UCSD-AML1 (cell line): ENCODE data around the gene PLAAT5.
"Not testable (repeated sequence)": the region's sequence is repeated elsewhere in the genome, so short reads cannot be mapped to it uniquely, and the experiment has no call there.

ENCODE experiments used
- DNase-seq: peaks from one replicate; lab custom pipeline; 2025; ENCODE audit not compliant: unreplicated experiment; lab: John Stamatoyannopoulos, UW

The PLAAT5 gene

DNA sequence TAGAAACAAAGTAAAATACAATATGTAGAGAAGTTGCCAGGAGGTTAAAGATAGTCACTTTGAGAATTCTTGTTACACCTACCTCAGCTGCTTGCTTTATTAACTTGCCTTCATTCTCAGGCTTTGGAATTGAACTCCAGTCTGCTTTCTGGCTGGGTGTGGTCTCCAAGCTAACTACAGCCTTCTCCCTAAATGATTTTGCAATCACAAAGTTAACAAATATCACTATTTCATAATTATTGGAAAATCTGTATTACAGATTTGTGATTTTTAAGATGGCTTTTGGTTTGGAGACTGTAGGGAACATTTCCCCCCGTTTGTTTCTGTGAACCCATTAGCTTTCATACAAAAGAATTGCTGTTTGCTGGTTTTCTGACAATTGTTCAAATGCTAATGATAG, 2.2 kb downstream of the PLAAT5 start:
- no peak for DNase-seq

DNA sequence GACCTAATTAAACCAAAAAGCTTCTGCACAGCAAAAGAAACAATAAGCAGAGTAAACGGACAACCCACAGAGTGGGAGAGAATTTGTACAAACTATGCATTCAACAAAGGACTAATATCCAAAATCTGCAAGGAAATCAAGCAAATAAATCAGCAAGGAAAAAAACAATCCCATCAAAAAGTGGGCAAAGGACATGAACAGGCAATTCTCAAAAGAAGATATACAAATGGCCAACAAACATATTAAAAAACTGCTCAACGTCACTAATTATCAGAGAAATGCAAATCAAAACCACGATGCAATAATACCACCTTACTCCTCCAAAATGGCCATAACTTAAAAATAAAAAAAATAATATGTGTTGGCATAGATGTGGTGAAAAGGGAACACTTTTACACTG, 5.2 kb downstream of the PLAAT5 start:
- DNase-seq = no peak

DNA sequence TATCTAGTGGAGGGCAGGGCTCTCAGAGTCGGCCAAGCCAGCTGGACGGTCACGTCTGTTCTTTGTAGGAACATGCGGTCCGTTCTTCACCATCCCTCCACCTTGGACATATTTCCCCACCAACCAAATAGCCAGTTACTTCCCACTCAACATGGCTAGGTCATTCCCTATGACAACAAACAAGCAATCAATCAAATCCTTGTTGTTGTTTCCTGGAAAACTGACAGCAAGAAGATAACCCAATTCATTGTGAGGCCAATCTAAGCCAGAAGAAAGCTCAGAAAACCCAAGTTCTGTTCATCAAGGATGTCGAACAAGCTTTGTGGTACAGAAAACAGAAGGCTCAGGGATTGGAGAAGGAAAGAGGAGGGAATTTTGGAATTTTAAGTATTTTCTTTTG, 10.9 kb downstream of the PLAAT5 start:
- no peak for DNase-seq

DNA sequence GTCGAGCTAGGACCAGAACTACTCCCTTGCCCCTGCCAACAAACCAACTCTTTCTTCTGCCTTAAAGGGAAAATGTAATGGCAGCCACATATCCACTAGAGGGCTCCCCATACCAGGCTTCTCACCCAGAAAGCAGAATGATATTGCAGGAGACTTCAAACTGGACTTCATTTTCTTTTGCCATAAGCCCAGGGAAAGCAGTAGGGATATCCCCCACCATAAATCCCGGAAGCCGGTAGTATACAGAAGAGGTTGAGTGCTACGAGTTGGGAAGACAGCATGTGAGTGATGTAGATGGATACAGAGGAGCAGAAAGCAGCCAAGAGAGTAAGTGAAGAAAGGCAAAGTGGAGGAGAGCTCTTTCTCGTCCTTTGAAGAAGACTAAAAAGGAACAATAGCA, 12.1 kb downstream of the PLAAT5 start:
- peak; percentile 32 for DNase-seq

DNA sequence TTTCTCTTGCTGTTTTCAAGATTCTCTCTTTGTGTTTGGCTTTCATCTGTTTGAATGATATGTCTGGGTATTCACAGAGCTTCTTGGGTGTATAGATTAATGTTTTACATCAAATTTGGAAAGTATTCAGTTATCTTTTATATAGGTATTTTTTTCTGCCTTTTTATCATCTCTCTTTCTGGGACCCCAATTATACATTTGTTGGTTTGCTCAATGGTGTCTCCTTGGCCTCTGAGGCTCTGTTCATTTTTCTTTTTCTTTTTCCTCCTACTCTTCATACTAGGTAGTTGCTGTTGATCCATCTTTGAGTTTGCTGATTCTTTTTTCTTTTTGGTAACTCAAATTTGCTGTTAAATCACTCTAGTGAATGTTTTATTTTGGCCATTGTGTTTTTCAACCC, 14.3 kb downstream of the PLAAT5 start:
- no peak for DNase-seq

DNA sequence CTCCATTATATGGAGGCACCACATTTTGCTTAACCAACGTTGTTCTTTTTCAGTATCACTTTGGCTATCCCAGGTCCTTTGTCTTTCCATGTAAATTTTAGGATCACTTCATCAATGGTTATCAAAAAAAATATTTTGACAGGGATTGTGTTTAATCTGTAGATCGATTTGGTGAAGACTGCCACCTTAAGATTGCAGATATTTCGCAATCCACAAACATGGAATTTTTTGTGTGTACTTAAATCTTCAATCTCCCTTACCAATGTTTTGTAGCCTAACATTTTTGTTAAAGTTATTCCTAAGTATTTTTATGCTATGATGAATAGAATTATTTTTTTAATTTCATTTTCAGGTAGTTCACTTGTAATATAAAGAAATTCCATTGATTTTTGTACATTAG, 18.6 kb downstream of the PLAAT5 start:
- DNase-seq = no peak

DNA sequence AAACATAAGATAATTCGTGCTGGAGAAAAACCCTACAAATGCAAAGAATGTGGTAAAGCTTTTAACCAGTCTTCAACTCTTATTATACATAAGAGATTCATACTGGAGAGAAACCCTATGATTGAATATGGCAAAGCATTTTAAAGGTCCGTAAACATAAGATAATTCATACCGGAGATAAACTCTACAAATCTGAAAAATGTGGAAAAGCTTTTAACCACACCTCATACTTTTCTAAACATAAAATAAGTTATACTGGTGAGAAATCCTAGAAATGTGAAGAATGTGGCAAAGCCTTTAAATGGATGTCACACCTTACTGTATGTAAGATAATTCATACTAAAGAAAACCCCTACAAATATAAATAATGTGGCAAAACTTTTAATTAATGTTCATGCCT, 20.7 kb downstream of the PLAAT5 start:
- DNase-seq = no peak

DNA sequence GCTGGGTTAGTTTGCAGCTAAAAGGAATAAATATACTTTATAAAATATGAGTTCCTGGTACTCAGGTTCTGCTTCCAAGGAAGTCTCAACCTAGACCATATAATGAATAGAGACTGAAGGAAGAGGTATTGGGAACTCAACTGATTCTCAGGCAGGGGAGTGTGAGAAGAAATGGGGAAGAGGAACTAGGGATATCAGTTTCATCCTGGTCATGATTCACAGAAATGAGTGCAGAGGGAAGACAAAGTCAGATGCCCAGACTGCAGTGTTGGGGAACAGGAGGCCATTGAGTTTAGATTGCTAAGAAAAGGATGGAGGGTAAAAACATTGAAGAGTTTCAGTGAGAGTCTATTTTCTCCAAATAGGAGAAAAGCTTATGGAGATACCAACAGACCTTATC, 28.8 kb downstream of the PLAAT5 start:
- no peak for DNase-seq

DNA sequence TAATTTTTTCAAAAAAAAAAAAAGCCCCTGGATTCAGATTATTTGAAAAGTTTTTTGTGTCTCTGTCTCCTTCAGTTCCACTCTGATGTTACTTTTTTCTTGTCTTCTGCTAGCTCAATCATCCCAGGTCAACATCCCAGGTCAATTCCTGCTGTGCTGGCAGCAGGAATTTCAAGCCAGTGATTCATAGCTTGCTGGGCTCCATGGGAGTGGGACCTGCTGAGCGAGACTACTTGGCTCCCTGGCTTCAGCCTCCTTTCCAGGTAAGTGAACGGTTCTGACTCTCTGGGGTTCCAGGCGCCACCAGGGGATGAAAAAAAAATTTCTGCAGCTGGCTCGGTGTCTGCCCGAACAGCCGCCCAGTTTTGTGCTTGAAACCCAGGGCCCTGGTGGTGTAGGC, 31.4 kb downstream of the PLAAT5 start:
- DNase-seq = no peak

DNA sequence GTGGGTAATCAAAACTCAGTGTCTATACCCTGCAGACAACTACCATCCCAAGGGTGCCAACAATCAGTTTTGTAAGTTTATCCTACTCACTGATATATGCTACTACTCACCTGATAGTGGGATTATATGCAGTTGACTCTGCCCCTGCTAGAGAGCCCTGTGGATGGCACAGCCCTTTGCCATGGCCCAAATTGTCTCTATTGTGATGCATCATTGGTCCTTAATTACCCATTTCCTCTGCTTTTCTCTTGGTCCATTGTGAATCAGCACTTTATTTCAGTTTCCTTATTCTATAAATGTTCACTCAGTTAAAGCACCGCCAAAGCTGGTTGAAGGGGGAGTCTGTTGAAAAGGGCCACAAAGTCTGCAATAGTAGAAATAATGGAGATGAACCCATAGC, 42.3 kb downstream of the PLAAT5 start:
- DNase-seq = no peak

DNA sequence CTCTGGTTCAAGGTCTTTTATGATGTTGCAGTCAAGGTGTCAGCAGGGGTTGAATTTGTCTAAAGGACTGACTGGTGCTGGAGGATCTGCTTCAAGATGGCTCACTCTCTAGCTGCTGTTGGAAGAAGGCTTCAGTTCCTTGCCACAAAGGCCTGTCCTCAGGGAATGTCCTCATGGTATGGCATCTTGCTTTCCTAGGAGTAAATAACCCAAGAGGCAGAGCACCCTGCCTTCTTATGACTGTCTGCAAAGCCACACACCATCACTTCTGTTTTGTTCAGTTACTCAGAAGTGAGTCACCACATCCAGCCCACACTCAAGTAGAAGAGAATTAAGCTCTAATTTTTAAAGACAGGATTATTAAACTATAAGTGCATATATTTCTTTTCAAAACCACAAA, 45.2 kb downstream of the PLAAT5 start:
- DNase-seq = no peak

DNA sequence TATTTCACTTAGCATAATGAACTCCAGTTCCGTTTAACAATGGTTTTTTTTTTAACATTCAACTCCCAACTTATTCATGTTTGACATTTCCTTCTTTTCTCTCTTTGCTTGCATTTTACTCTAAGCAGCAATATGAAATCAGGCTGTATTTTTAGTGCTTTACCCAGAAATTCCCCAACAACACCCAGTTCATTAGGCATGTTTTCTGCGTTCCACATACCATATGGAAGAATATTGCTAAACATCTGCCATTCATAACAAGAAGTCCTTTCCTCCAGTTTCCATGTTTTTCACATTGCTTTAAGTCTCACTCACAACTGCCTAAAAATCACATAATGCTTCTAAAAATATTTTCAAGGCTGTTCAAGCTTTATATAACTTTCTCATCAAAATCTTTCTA, 45.8 kb downstream of the PLAAT5 start:
- no peak for DNase-seq

DNA sequence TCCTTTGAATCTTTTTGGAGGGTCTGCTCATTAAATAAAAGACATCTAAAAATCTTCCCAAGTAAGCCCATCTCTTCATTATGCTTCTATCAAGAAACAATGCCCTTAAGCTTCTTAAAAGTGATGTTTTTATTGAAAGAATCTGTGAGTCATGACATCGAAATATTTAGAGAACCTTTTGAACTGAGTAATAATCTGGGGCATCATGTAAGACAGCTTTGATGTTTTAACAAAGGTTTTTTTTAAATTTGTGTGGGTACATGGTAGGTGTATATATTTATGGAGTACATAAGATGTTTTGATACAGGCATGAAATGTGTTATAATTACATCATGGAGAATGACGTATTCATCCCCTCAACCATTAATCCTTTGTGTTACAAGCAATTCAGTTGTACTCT, 46.8 kb downstream of the PLAAT5 start:
- no peak for DNase-seq

DNA sequence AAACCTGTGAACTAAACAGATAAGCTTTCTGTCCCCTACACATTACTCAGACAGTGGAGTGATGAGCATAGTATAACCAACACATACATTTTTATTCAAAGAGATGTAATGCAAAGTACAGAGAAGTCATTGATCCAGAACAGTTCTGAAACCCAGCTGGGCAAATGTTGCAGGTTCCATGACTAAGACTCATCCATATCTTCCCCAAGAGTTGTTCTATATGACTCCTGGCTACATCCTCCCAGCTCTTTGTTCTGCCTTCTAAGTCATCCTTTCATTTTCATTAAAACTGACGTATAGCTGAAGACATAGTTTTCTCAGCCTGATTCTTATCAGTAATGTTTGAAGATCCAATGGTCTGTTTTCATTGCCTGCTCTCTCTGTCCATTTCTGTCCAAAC, 47.3 kb downstream of the PLAAT5 start:
- no peak for DNase-seq

DNA sequence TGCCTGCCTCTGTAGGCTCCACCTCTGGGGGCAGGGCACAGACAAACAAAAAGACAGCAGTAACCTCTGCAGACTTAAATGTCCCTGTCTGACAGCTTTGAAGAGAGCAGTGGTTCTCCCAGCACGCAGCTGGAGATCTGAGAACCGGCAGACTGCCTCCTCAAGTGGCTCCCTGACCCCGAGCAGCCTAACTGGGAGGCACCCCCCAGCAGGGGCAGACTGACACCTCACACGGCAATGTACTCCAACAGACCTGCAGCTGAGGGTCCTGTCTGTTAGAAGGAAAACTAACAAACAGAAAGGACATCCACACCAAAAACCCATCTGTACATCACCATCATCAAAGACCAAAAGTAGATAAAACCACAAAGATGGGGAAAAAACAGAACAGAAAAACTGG, 55.1 kb downstream of the PLAAT5 start:
- DNase-seq = not testable (repeated sequence)

DNA sequence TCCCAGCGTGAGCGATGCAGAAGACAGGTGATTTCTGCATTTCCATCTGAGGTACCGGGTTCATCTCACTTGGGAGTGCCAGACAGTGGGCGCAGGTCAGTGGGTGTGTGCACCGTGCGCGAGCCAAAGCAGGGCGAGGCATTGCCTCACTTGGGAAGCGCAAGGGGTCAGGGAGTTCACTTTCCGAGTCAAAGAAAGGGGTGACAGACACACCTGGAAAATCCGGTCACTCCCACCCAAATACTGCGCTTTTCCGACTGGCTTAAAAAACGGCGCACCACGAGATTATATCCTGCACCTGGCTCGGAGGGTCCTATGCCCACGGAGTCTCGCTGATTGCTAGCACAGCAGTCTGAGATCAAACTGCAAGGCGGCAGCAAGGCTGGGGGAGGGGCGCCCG, 55.6 kb downstream of the PLAAT5 start:
- not testable (repeated sequence) for DNase-seq

DNA sequence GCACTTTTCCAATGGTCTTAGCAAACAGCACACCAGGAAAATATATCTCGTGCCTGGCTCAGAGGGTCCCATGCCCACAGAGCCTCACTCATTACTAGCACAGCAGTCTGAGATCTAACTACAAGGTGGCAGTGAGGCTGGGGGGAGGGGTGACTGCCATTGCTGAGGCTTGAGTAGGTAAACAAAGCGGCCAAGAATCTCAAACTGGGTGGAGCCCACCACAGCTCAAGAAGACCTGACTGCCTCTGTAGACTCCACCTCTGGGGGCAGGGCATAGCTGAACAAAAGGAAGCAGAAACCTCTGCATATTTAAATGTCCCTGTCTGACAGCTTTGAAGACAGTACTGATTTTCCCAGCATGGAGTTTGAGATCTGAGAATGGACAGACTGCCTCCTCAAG, 60.2 kb downstream of the PLAAT5 start:
- not testable (repeated sequence) for DNase-seq

DNA sequence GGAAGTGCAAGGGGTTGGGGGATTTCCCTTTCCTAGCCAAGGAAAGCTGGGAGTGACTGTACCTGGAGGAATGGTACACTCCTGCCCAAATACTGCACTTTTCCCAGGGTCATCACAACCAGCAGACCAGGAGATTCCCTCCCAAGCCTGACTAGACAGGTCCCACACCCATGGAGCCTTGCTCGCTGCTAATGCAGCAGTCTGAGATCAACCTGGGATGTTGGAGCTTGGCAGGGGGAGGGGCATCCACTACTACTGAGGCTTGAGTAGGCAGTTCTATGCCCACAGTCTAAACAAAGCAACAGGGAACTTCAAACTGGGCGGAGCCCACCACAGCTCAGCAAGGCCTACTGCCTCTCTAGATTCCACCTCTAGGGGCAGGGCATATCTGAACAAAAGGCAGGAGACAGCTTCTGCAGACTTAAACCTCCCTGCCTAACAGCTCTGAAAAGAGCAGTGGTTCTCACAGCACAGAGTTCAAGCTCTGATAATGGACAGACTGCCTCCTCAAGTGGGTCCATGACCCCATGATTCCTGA, 62.9 kb downstream of the PLAAT5 start:
- no peak for DNase-seq

DNA sequence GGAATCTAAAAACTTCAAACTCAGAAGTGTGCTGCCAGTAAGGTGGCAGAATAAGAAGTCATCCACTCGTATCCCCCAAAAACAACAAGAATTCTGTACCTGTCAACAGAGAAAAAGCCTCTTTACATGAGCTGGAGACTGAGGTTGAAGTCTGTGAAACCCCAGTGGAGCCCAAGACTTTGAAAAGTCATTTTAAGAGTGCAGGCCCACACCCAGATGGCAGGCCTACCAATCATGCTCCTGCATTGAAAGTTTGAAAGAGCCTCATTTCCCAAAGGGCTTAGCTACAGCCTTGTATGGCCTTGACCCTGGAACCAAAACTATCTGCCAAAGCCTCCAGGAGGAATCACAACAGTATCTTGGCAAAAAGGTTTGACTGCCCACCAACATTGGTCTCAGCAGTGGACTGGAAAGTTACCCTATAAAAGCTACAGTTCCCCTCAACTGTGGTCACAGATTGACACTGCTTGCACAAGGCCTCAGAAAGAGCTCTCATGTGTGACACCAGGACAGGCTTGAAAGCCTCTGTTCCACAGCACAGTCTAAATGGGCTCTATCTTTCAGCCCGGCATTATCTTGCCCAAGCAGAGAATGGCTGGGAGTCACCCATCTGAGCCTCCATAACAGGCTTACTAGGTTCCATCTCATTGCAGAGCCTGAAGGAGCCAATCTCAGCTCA, 73.7 kb downstream of the PLAAT5 start:
- no peak for DNase-seq
